ENCODE data around the gene IMP4. TPM values are rescaled to one million over a fixed set of nuclear protein-coding genes. Genes with fewer than 3 reads are reported as not detected.

IMP4 gene
- total and polyA plus RNA-seq, 4 donors = 31.7 to 95.5 (median 61.2) TPM

DNA sequence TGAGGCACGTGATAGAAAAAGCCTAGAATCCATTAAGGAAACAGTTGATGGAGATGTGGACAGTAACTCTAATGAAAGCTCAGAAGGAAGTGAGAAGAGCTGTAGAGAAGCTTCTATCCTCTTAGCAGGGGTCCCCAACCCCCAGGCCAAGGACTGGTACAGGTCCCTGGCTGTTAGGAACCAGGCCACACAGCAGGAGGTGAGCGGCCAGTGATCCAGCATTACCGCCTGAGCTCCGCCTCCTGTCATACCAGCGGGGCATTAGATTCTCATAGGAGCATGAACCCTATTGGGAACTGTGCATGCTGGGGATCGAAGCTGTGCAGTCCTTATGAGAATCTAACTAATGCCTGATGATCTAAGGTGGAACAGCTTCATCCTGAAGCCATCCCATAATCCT is 8.7 kb upstream of the IMP4 start:
- no peak overlapping the region for H3K9ac ChIP-seq (ENCODE audit: low read depth in 1 of 2, low read length in 2 of 2)
- H3K27ac ChIP-seq (ENCODE audit: low read depth in 1 of 2, low read length in 2 of 2) = no peak overlapping the region
- H3K36me3 ChIP-seq (ENCODE audit: control insufficient read depth in 4 of 4, insufficient read depth in 3 of 4, low read depth in 1 of 4, low read length in 3 of 4) = peaks cover 0 to 7% (median 6%) of the 10 kb centered on the region in 4 donors
- H3K4me3 ChIP-seq (ENCODE audit: low read depth in 1 of 3, low read length in 3 of 3) = no peak overlapping the region
- TF ChIP-seq YY1 (IDR thresholded peaks at IDR 0.05) (no peak), RXRA (IDR thresholded peaks at IDR 0.05) (no peak), FOXA2 (IDR thresholded peaks at IDR 0.05) (no peak), RAD21 (IDR thresholded peaks at IDR 0.05) (no peak), NR2F2 (IDR thresholded peaks at IDR 0.05) (no peak), EGR1 (IDR thresholded peaks at IDR 0.05; ENCODE audit: low read depth in 2 of 2) (no peak), HNF4A (conservative IDR thresholded peaks at IDR 0.05) (no peak), FOXA1 (IDR thresholded peaks at IDR 0.05) (no peak), SP1 (IDR thresholded peaks at IDR 0.05) (no peak), JUND (IDR thresholded peaks at IDR 0.05) (no peak), TAF1 (conservative IDR thresholded peaks at IDR 0.05) (no peak), GABPA (IDR thresholded peaks at IDR 0.05 in 1 of 2, conservative IDR thresholded peaks at IDR 0.05 in 1 of 2) (no peak), HNF4G (IDR thresholded peaks at IDR 0.05) (no peak)
- TF ChIP-seq, protein P1, sequence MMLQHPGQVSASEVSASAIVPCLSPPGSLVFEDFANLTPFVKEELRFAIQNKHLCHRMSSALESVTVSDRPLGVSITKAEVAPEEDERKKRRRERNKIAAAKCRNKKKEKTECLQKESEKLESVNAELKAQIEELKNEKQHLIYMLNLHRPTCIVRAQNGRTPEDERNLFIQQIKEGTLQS (IDR thresholded peaks at IDR 0.05) = no peak
- TF ChIP-seq, protein P2, sequence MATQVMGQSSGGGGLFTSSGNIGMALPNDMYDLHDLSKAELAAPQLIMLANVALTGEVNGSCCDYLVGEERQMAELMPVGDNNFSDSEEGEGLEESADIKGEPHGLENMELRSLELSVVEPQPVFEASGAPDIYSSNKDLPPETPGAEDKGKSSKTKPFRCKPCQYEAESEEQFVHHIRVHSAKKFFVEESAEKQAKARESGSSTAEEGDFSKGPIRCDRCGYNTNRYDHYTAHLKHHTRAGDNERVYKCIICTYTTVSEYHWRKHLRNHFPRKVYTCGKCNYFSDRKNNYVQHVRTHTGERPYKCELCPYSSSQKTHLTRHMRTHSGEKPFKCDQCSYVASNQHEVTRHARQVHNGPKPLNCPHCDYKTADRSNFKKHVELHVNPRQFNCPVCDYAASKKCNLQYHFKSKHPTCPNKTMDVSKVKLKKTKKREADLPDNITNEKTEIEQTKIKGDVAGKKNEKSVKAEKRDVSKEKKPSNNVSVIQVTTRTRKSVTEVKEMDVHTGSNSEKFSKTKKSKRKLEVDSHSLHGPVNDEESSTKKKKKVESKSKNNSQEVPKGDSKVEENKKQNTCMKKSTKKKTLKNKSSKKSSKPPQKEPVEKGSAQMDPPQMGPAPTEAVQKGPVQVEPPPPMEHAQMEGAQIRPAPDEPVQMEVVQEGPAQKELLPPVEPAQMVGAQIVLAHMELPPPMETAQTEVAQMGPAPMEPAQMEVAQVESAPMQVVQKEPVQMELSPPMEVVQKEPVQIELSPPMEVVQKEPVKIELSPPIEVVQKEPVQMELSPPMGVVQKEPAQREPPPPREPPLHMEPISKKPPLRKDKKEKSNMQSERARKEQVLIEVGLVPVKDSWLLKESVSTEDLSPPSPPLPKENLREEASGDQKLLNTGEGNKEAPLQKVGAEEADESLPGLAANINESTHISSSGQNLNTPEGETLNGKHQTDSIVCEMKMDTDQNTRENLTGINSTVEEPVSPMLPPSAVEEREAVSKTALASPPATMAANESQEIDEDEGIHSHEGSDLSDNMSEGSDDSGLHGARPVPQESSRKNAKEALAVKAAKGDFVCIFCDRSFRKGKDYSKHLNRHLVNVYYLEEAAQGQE (IDR thresholded peaks at IDR 0.05) = no peak
- TF ChIP-seq, protein P3, sequence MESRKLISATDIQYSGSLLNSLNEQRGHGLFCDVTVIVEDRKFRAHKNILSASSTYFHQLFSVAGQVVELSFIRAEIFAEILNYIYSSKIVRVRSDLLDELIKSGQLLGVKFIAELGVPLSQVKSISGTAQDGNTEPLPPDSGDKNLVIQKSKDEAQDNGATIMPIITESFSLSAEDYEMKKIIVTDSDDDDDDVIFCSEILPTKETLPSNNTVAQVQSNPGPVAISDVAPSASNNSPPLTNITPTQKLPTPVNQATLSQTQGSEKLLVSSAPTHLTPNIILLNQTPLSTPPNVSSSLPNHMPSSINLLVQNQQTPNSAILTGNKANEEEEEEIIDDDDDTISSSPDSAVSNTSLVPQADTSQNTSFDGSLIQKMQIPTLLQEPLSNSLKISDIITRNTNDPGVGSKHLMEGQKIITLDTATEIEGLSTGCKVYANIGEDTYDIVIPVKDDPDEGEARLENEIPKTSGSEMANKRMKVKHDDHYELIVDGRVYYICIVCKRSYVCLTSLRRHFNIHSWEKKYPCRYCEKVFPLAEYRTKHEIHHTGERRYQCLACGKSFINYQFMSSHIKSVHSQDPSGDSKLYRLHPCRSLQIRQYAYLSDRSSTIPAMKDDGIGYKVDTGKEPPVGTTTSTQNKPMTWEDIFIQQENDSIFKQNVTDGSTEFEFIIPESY (IDR thresholded peaks at IDR 0.05) = no peak
- TF ChIP-seq, protein P4, sequence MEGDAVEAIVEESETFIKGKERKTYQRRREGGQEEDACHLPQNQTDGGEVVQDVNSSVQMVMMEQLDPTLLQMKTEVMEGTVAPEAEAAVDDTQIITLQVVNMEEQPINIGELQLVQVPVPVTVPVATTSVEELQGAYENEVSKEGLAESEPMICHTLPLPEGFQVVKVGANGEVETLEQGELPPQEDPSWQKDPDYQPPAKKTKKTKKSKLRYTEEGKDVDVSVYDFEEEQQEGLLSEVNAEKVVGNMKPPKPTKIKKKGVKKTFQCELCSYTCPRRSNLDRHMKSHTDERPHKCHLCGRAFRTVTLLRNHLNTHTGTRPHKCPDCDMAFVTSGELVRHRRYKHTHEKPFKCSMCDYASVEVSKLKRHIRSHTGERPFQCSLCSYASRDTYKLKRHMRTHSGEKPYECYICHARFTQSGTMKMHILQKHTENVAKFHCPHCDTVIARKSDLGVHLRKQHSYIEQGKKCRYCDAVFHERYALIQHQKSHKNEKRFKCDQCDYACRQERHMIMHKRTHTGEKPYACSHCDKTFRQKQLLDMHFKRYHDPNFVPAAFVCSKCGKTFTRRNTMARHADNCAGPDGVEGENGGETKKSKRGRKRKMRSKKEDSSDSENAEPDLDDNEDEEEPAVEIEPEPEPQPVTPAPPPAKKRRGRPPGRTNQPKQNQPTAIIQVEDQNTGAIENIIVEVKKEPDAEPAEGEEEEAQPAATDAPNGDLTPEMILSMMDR (IDR thresholded peaks at IDR 0.05; ENCODE audit: low read depth, low read length, missing input control) = no peak
- TF ChIP-seq, protein P5, sequence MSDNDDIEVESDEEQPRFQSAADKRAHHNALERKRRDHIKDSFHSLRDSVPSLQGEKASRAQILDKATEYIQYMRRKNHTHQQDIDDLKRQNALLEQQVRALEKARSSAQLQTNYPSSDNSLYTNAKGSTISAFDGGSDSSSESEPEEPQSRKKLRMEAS (IDR thresholded peaks at IDR 0.05) = no peak
- H3K9me3 ChIP-seq (ENCODE audit: control insufficient read depth in 4 of 4, low read length in 3 of 4) = no peaks in the 10 kb centered on the region
- H3K4me1 ChIP-seq (ENCODE audit: control insufficient read depth in 4 of 4, insufficient read depth in 4 of 4, low read length in 3 of 4) = peaks cover 1 to 6% (median 3%) of the 10 kb centered on the region in 4 donors
- no peak for DNase-seq (ENCODE audit: low spot score)
- peaks cover 0 to 3% (median 1%) of the 10 kb centered on the region in 4 donors for H3K27me3 ChIP-seq (ENCODE audit: control insufficient read depth in 4 of 4, insufficient read depth in 4 of 4, low read length in 3 of 4)
- 80% methylated on average over 6 of the region's 6 CpGs for WGBS
